HCT116 (cell line): ENCODE data around the gene CCDC30. TPM values are rescaled to one million over a fixed set of nuclear protein-coding genes. Genes with fewer than 3 reads are reported as not detected.

Experiments used
- ATAC-seq: fragments of 200-7000 bp; cut with Tn5 transposase; 2 replicates; pipeline ENCODE4 v1.9.1; 2020; ENCODE audit warnings: mild to moderate bottlenecking, moderate library complexity
- BruUV-seq: library from RNA; stranded (reverse); fragments of 400-500 nt; replicated peaks from 2 replicates; lab custom pipeline; 2021; lab: Mats Ljungman, UMichigan
- CTCF ChIA-PET: fragments of 300-600 bp; sonication (Branson Sonifier 250); formaldehyde crosslinking; loops from one replicate; lab custom pipeline; 2021; ENCODE audit warnings: antibody characterized with exemption; lab: Charles Lee
- POLR2A ChIA-PET: fragments of 300-600, 350-600 bp; sonication (Branson Sonifier 250); formaldehyde crosslinking; loops from one replicate; lab custom pipeline; 2021; ENCODE audit warnings: antibody characterized with exemption; lab: Charles Lee
- RAD21 ChIA-PET, 2 experiments: fragments of 300-600 bp; sonication (Branson Sonifier 250); formaldehyde crosslinking; loops; one replicate each; lab custom pipeline; 2023; ENCODE audit warnings: low total read pairs in 2 of 2; ENCODE audit not compliant: uncharacterized antibody in 2 of 2, unreplicated experiment in 2 of 2, low non-redundant PET in 1 of 2; lab: Charles Lee
- DNase-seq: peaks from one replicate; pipeline ENCODE4 v3.0.0-alpha.2; 2010; ENCODE audit warnings: low read depth, low spot score
- H2AFZ ChIP-seq: fragments of 200-600 bp; shearing (Covaris generic), sonication (generic); 2 replicates; pipeline ENCODE4 v1.6.1; 2017; ENCODE audit warnings: low read depth, mixed run types, mixed read lengths, antibody characterized with exemption, low read length; ENCODE audit not compliant: poor library complexity, severe bottlenecking
- H3K27ac ChIP-seq: 2 replicates; pipeline ENCODE4 v1.5.1; 2012; ENCODE audit warnings: low read depth, low read length
- H3K27me3 ChIP-seq: fragments of 200-600 bp; sonication (generic); 2 replicates; pipeline ENCODE4 v1.6.1; 2016; ENCODE audit warnings: mixed run types, low read length, mixed read lengths; ENCODE audit not compliant: insufficient read depth
- H3K36me3 ChIP-seq, 2 experiments: fragments of 200-500 bp in 1 of 2; fragments of 200-600 bp in 1 of 2; sonication (Bioruptor generic) in 1 of 2; sonication (generic) in 1 of 2; 2 replicates each; pipeline versions ENCODE4 v1.5.1 to v1.6.1; 2014 to 2016; ENCODE audit warnings: low read length in 2 of 2, inconsistent platforms in 1 of 2, mixed read lengths in 1 of 2, mixed run types in 1 of 2; ENCODE audit not compliant: insufficient read depth in 2 of 2, control insufficient read depth in 1 of 2
- H3K4me1 ChIP-seq, 2 experiments: fragments of 200-600 bp in 1 of 2; sonication (generic) in 1 of 2; 2 replicates each; pipeline versions ENCODE4 v1.5.1 to v1.6.1; 2012 to 2017; ENCODE audit warnings: low read length in 2 of 2, inconsistent platforms in 1 of 2, mild to moderate bottlenecking in 1 of 2, mixed read lengths in 1 of 2, mixed run types in 1 of 2, moderate library complexity in 1 of 2; ENCODE audit not compliant: insufficient read depth in 2 of 2, control insufficient read depth in 1 of 2
- H3K4me2 ChIP-seq: fragments of 200-600 bp; sonication (generic); 2 replicates; pipeline ENCODE4 v1.6.1; 2017; ENCODE audit warnings: mixed run types, low read length, mixed read lengths
- H3K4me3 ChIP-seq, 2 experiments: fragments of 200-600 bp in 1 of 2; sonication (generic) in 1 of 2; replicated peaks in 1 of 2; 2 replicates each; pipeline ENCODE4 v1.5.1; 2011 to 2016; ENCODE audit warnings: low read length in 2 of 2, control low read depth in 1 of 2, low read depth in 1 of 2, mild to moderate bottlenecking in 1 of 2, mixed read lengths in 1 of 2, mixed run types in 1 of 2
- H3K79me2 ChIP-seq: fragments of 200-600 bp; sonication (generic); 2 replicates; pipeline ENCODE4 v1.6.1; 2017; ENCODE audit warnings: mild to moderate bottlenecking, mixed run types, low read length, moderate library complexity, mixed read lengths; ENCODE audit not compliant: insufficient read depth
- H3K9ac ChIP-seq: fragments of 200-600 bp; sonication (generic); 2 replicates; pipeline ENCODE4 v1.6.1; 2016; ENCODE audit warnings: low read length, mixed read lengths
- H3K9me2 ChIP-seq: fragments of 200-600 bp; sonication (generic), shearing (Covaris generic); 2 replicates; pipeline ENCODE4 v1.6.1; 2017; ENCODE audit warnings: mixed run types, mild to moderate bottlenecking, moderate library complexity; ENCODE audit not compliant: insufficient read depth
- H3K9me3 ChIP-seq, 2 experiments: fragments of 200-500 bp in 1 of 2; fragments of 200-600 bp in 1 of 2; sonication (Bioruptor generic) in 1 of 2; sonication (generic) in 1 of 2; 2 replicates each; pipeline ENCODE4 v1.6.1; 2014 to 2017; ENCODE audit warnings: low read length in 2 of 2, mixed read lengths in 2 of 2, inconsistent platforms in 1 of 2, low read depth in 1 of 2, mild to moderate bottlenecking in 1 of 2, mixed run types in 1 of 2, moderate library complexity in 1 of 2; ENCODE audit not compliant: control insufficient read depth in 1 of 2, insufficient read depth in 1 of 2
- H4K20me1 ChIP-seq: fragments of 200-600 bp; sonication (generic), shearing (Covaris generic); 2 replicates; pipeline ENCODE4 v1.6.1; 2017; ENCODE audit warnings: mixed run types, mild to moderate bottlenecking, moderate library complexity; ENCODE audit not compliant: insufficient read depth
- CEBPB ChIP-seq: IDR thresholded peaks from 2 replicates; pipeline ENCODE4 v1.6.1; 2012; ENCODE audit warnings: low read depth
- EGR1 ChIP-seq: IDR thresholded peaks from 2 replicates; pipeline ENCODE4 v1.6.1; 2012; ENCODE audit warnings: low read depth
- ELF1 ChIP-seq: IDR thresholded peaks from 2 replicates; pipeline ENCODE4 v1.6.1; 2012; ENCODE audit warnings: low read depth, borderline replicate concordance
- EZH2 ChIP-seq: fragments of 200-600 bp; sonication (generic); IDR thresholded peaks from 2 replicates; pipeline ENCODE4 v1.6.1; 2017; ENCODE audit warnings: antibody characterized with exemption, mixed run types
- JUND ChIP-seq: IDR thresholded peaks from 2 replicates; pipeline ENCODE4 v1.6.1; 2012
- POLR2A ChIP-seq: IDR thresholded peaks from 2 replicates; pipeline ENCODE4 v1.7.0; 2011; ENCODE audit warnings: borderline replicate concordance; ENCODE audit not compliant: insufficient read depth, insufficient read length; ENCODE audit errors: extremely low read depth
- REST ChIP-seq: IDR thresholded peaks from 2 replicates; pipeline ENCODE4 v1.6.1; 2012; ENCODE audit warnings: low read depth
- SP1 ChIP-seq: IDR thresholded peaks from 2 replicates; pipeline ENCODE4 v1.6.1; 2012; ENCODE audit warnings: low read depth
- SRF ChIP-seq: IDR thresholded peaks from 2 replicates; pipeline ENCODE4 v1.6.1; 2012; ENCODE audit warnings: low read depth
- YY1 ChIP-seq: IDR thresholded peaks from 2 replicates; pipeline ENCODE4 v1.6.1; 2011; ENCODE audit warnings: low read length, low read depth, moderate library complexity, mild to moderate bottlenecking; ENCODE audit not compliant: insufficient replicate concordance; ENCODE audit errors: extremely low read depth
- intact Hi-C: fragments of 100-400 bp; cut with micrococcal nuclease; formaldehyde crosslinking; loops from 2 replicates; pipeline ENCODE4 v1.10.0; 2022
- total RNA-seq: library from RNA; stranded (reverse); gene quantifications from one replicate; pipeline ENCODE4 v1.2.1, GENCODE V29; 2021; ENCODE audit not compliant: unreplicated experiment
- TF ChIP-seq, protein P1 (sequence below), 3 experiments: fragments of 200-600 bp in 1 of 3; sonication (generic) in 1 of 3; IDR thresholded peaks in 2 of 3; conservative IDR thresholded peaks in 1 of 3; 2 replicates each; pipeline ENCODE4 v1.5.1; 2012 to 2017; ENCODE audit warnings: low read depth in 2 of 3, low read length in 2 of 3, antibody characterized with exemption in 1 of 3, borderline replicate concordance in 1 of 3, control low read depth in 1 of 3, mild to moderate bottlenecking in 1 of 3, mixed read lengths in 1 of 3, mixed run types in 1 of 3, moderate library complexity in 1 of 3; ENCODE audit not compliant: insufficient read depth in 1 of 3
- TF ChIP-seq, protein P2 (sequence below): IDR thresholded peaks from 2 replicates; pipeline ENCODE4 v1.6.1; 2011; ENCODE audit warnings: mild to moderate bottlenecking, low read length, moderate library complexity; ENCODE audit not compliant: insufficient replicate concordance; ENCODE audit errors: extremely low read depth

CCDC30 gene
- total RNA-seq, 1 experiment from 2014 or later, result 2.0 TPM

DNA sequence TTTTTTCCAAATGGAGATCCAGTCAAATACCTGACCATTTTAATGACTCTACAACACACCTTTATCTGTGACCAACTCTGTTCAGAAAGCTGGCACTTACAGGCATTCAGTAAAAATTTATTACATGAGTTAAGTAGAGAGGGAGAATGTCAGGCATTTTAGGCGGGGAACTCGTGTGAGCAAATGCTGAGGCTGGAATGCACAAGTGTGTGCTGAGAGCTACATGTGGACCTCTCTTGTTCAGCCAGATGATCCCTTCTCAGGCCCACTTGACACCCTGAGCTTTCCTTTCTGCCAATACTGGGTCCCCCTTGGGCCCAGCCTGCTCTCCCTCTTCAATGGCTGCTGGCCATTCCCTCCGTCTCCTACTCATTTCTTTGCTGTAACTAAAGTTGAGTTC is 206.8 kb downstream of the CCDC30 start:
- peaks cover 1% of the 10 kb centered on the region; the same call in 1 of the 2 replicates for H3K79me2 ChIP-seq
- H3K36me3 ChIP-seq, result peaks cover 41 to 54% of the 10 kb centered on the region in 2 experiments
- no peaks in the 10 kb centered on the region for H3K4me1 ChIP-seq
- H3K9ac ChIP-seq, result no peak overlapping the region
- no peak for DNase-seq
- H3K9me2 ChIP-seq, result no peaks in the 10 kb centered on the region
- no peaks in the 10 kb centered on the region for H3K27me3 ChIP-seq
- intact Hi-C loops, result no loop called here
- H3K9me3 ChIP-seq, result no peaks in the 10 kb centered on the region
- TF ChIP-seq REST (no peak), ELF1 (no peak)
- no TSS peak for BruUV-seq
- ChIA-PET RAD21 (no interaction called here), POLR2A (no interaction called here), CTCF (no interaction called here)
- no peak overlapping the region for H3K4me3 ChIP-seq
- H3K27ac ChIP-seq, result no peak overlapping the region
- ATAC-seq, result no peak
- H4K20me1 ChIP-seq, result no peaks in the 10 kb centered on the region; the same call in 1 of the 2 replicates
- H3K4me2 ChIP-seq, result no peak overlapping the region
- no peak overlapping the region for H2AFZ ChIP-seq

DNA sequence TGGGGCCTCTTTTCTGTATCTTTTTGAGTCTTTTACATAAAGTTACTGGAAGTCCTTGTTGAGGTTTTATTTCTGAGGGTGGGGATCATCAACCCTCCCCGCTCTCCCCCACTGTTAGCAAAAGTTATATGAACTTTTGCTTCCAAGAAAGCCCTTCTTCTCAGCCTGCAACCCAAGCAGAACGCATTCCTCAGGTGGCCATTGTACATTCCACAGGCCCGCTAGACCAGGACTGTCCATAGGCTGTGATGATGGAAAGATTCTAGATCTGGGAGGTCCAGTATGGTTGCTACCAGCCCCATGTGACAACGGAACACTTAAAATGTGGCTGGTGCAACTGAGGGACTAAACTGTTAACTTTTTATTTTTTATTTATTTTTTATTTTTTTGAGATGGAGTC is 207.3 kb downstream of the CCDC30 start:
- DNase-seq (no peak), ATAC-seq (no peak)
- H3K27ac ChIP-seq, result no peak overlapping the region
- ChIA-PET RAD21 (no interaction called here), CTCF (no interaction called here), POLR2A (interaction anchor here (1.5 kb wide), 1 partner anchor 12 kb away, joined by 3 read pairs; the partner anchor contains the start of gene YBX1)
- intact Hi-C loops, result no loop called here
- no peaks in the 10 kb centered on the region for H3K9me2 ChIP-seq
- H3K4me2 ChIP-seq, result no peak overlapping the region
- no peak overlapping the region for H3K9ac ChIP-seq
- H3K4me1 ChIP-seq, result no peaks in the 10 kb centered on the region
- H3K4me3 ChIP-seq, result no peak overlapping the region
- H3K36me3 ChIP-seq, result peaks cover 42 to 54% of the 10 kb centered on the region in 2 experiments
- no TSS peak for BruUV-seq
- H3K9me3 ChIP-seq, result no peaks in the 10 kb centered on the region
- no peak overlapping the region for H2AFZ ChIP-seq
- no peaks in the 10 kb centered on the region; the same call in 1 of the 2 replicates for H4K20me1 ChIP-seq
- H3K79me2 ChIP-seq, result no peaks in the 10 kb centered on the region
- H3K27me3 ChIP-seq, result no peaks in the 10 kb centered on the region
- TF ChIP-seq, protein P1, sequence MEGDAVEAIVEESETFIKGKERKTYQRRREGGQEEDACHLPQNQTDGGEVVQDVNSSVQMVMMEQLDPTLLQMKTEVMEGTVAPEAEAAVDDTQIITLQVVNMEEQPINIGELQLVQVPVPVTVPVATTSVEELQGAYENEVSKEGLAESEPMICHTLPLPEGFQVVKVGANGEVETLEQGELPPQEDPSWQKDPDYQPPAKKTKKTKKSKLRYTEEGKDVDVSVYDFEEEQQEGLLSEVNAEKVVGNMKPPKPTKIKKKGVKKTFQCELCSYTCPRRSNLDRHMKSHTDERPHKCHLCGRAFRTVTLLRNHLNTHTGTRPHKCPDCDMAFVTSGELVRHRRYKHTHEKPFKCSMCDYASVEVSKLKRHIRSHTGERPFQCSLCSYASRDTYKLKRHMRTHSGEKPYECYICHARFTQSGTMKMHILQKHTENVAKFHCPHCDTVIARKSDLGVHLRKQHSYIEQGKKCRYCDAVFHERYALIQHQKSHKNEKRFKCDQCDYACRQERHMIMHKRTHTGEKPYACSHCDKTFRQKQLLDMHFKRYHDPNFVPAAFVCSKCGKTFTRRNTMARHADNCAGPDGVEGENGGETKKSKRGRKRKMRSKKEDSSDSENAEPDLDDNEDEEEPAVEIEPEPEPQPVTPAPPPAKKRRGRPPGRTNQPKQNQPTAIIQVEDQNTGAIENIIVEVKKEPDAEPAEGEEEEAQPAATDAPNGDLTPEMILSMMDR (IDR thresholded peaks at IDR 0.05 in 2 of 3, conservative IDR thresholded peaks at IDR 0.05 in 1 of 3; ENCODE audit: borderline replicate concordance in 1 of 3, insufficient read depth in 1 of 3, low read depth in 2 of 3, low read length in 2 of 3), result no peak
- no peak for TF ChIP-seq CEBPB
- no peak for TF ChIP-seq EGR1
- TF ChIP-seq EZH2, result no peak
- no peak for TF ChIP-seq JUND
- TF ChIP-seq ELF1, result no peak
- no peak for TF ChIP-seq YY1
- no peak for TF ChIP-seq SRF
- no peak for TF ChIP-seq SP1
- no peak for TF ChIP-seq POLR2A
- TF ChIP-seq, protein P2, sequence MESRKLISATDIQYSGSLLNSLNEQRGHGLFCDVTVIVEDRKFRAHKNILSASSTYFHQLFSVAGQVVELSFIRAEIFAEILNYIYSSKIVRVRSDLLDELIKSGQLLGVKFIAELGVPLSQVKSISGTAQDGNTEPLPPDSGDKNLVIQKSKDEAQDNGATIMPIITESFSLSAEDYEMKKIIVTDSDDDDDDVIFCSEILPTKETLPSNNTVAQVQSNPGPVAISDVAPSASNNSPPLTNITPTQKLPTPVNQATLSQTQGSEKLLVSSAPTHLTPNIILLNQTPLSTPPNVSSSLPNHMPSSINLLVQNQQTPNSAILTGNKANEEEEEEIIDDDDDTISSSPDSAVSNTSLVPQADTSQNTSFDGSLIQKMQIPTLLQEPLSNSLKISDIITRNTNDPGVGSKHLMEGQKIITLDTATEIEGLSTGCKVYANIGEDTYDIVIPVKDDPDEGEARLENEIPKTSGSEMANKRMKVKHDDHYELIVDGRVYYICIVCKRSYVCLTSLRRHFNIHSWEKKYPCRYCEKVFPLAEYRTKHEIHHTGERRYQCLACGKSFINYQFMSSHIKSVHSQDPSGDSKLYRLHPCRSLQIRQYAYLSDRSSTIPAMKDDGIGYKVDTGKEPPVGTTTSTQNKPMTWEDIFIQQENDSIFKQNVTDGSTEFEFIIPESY, result no peak
